GM12878 (cell line): ENCODE results near the gene ZNF691. TPM values are rescaled to one million over a fixed set of nuclear protein-coding genes. Genes with fewer than 3 reads are reported as not detected.

ENCODE experiments used
- ATAC-seq: fragments of 200-7000 bp; cut with Tn5 transposase; 3 replicates; pipeline ENCODE4 v1.9.1; 2020; ENCODE audit warnings: mild to moderate bottlenecking, moderate library complexity
- BruUV-seq: library from RNA; stranded (reverse); fragments of 400-500 nt; replicated peaks from 2 replicates; lab custom pipeline; 2021; lab: Mats Ljungman, UMichigan
- CTCF ChIA-PET: fragments of 300-600 bp; sonication (Branson Sonifier 250); formaldehyde crosslinking; extraction: SDS; loops from one replicate; lab custom pipeline; 2021; ENCODE audit warnings: inconsistent platforms; lab: Yijun Ruan, JAX
- POLR2A ChIA-PET: fragments of 350-600 bp; formaldehyde crosslinking; extraction: SDS; loops from one replicate; lab custom pipeline; 2021; ENCODE audit warnings: inconsistent platforms; lab: Charles Lee
- RAD21 ChIA-PET: fragments of 300-600 bp; sonication (Branson Sonifier 250); formaldehyde crosslinking; loops from one replicate; lab custom pipeline; 2023; ENCODE audit warnings: antibody characterized with exemption; ENCODE audit not compliant: unreplicated experiment; lab: Charles Lee
- SMC1A ChIA-PET: fragments of 300-600 bp; sonication (Branson Sonifier 250); formaldehyde crosslinking; loops from one replicate; lab custom pipeline; 2023; ENCODE audit not compliant: unreplicated experiment, uncharacterized antibody; lab: Charles Lee
- DNase-seq: peaks from one replicate; pipeline ENCODE4 v3.0.0-alpha.2; 2011; ENCODE audit warnings: low read depth, low spot score
- FAIRE-seq: peaks from 3 replicates; lab custom pipeline; 2011; peaks lifted over from hg19 to GRCh38; lab: Jason Lieb, UNC
- H2AFZ ChIP-seq: 2 replicates; pipeline ENCODE4 v1.6.0; 2011; ENCODE audit warnings: low read depth, low read length, control low read depth; ENCODE audit not compliant: control insufficient read depth
- H3K27ac ChIP-seq: 2 replicates; pipeline ENCODE4 v1.5.1; 2011; ENCODE audit warnings: control low read depth; ENCODE audit not compliant: control insufficient read depth, insufficient read depth
- H3K27me3 ChIP-seq, 2 experiments: replicated peaks in 1 of 2; 2 replicates each; pipeline versions ENCODE4 v1.6.0 to v1.6.1; 2011; ENCODE audit warnings: low read length in 1 of 2; ENCODE audit not compliant: control insufficient read depth in 2 of 2, insufficient read depth in 2 of 2
- H3K36me3 ChIP-seq, 2 experiments: 2 replicates each; pipeline ENCODE4 v1.5.1; 2011; ENCODE audit warnings: low read length in 1 of 2; ENCODE audit not compliant: control insufficient read depth in 2 of 2, insufficient read depth in 2 of 2
- H3K4me1 ChIP-seq: 2 replicates; pipeline ENCODE4 v1.6.1; 2011; ENCODE audit warnings: mild to moderate bottlenecking, low read length, moderate library complexity, mixed read lengths; ENCODE audit not compliant: control insufficient read depth, insufficient read depth
- H3K4me2 ChIP-seq: 2 replicates; pipeline ENCODE4 v1.6.0; 2011; ENCODE audit warnings: control low read depth; ENCODE audit not compliant: control insufficient read depth, insufficient read depth
- H3K4me3 ChIP-seq: fragments of 200-600 bp; sonication (generic); 2 replicates; pipeline ENCODE4 v1.5.1; 2016
- H3K79me2 ChIP-seq: 2 replicates; pipeline ENCODE4 v1.6.0; 2011; ENCODE audit warnings: low read length; ENCODE audit not compliant: control insufficient read depth, insufficient read depth
- H3K9ac ChIP-seq: 2 replicates; pipeline ENCODE4 v1.8.0; 2011; ENCODE audit warnings: low read length, control low read depth, mixed read lengths; ENCODE audit not compliant: control insufficient read depth, insufficient read depth
- H3K9me3 ChIP-seq: replicated peaks from 3 replicates; pipeline ENCODE4 v1.5.1; 2011; ENCODE audit warnings: mild to moderate bottlenecking, low read length; ENCODE audit not compliant: control insufficient read depth, insufficient read depth
- H4K20me1 ChIP-seq: 2 replicates; pipeline ENCODE4 v1.6.0; 2011; ENCODE audit not compliant: control insufficient read depth, insufficient read depth
- EGR1 ChIP-seq, 2 experiments: IDR thresholded peaks; 1 replicate in 1 of 2; 2 replicates in 1 of 2; pipeline ENCODE4 v1.6.1; 2011 to 2012; ENCODE audit warnings: low read depth in 2 of 2, low read length in 2 of 2, borderline replicate concordance in 1 of 2, mild to moderate bottlenecking in 1 of 2, moderate library complexity in 1 of 2
- HDGF ChIP-seq: fragments of 450-650 bp; IDR thresholded peaks from 2 replicates; pipeline ENCODE4 v1.6.1; 2016; ENCODE audit warnings: antibody characterized with exemption
- IKZF1 ChIP-seq: fragments of 450-650 bp; conservative IDR thresholded peaks from 2 replicates; pipeline ENCODE4 v1.6.1; 2017; ENCODE audit warnings: antibody characterized with exemption, mild to moderate bottlenecking
- NFXL1 ChIP-seq: fragments of 450-650 bp; IDR thresholded peaks from 2 replicates; pipeline ENCODE4 v1.6.1; 2017; ENCODE audit warnings: antibody characterized with exemption, mild to moderate bottlenecking, borderline replicate concordance
- NR2C1 ChIP-seq: fragments of 450-650 bp; IDR thresholded peaks from 2 replicates; pipeline ENCODE4 v1.6.1; 2017; ENCODE audit warnings: antibody characterized with exemption, mild to moderate bottlenecking, moderate library complexity
- POLR2A ChIP-seq: IDR thresholded peaks from 2 replicates; pipeline ENCODE4 v1.6.1; 2011; ENCODE audit warnings: low read depth, mild to moderate bottlenecking, low read length
- POU2F2 ChIP-seq: IDR thresholded peaks from 3 replicates; pipeline ENCODE4 v1.6.1; 2011; ENCODE audit warnings: low read depth, mild to moderate bottlenecking, low read length, borderline replicate concordance
- RB1 ChIP-seq: fragments of 450-650 bp; formaldehyde crosslinking; IDR thresholded peaks from 2 replicates; pipeline ENCODE4 v1.6.1; 2017; ENCODE audit warnings: mild to moderate bottlenecking, borderline replicate concordance
- RFX5 ChIP-seq: IDR thresholded peaks from 2 replicates; pipeline ENCODE4 v1.6.1; 2011; ENCODE audit warnings: low read depth, low read length, improper control_type of control experiment
- SIX5 ChIP-seq: IDR thresholded peaks from 2 replicates; pipeline ENCODE4 v1.6.1; 2011; ENCODE audit warnings: mild to moderate bottlenecking, low read depth, low read length, moderate library complexity; ENCODE audit not compliant: severe bottlenecking
- SP1 ChIP-seq: IDR thresholded peaks from one replicate; pipeline ENCODE4 v1.6.1; 2011; ENCODE audit warnings: low read depth, low read length
- TCF12 ChIP-seq: IDR thresholded peaks from 2 replicates; pipeline ENCODE4 v1.6.1; 2011; ENCODE audit warnings: low read depth, mild to moderate bottlenecking, low read length
- YY1 ChIP-seq: IDR thresholded peaks from 2 replicates; pipeline ENCODE4 v1.6.1; 2011; ENCODE audit warnings: low read depth, mild to moderate bottlenecking, low read length
- WGBS: methylation state at CpG from one replicate; pipeline ENCODE4 v1.1.6; 2016; ENCODE audit warnings: low lambda C conversion rate; ENCODE audit not compliant: insufficient replicate concordance, insufficient coverage; ENCODE audit errors: missing lambda C conversion rate; 5-methylcytosine and 5-hydroxymethylcytosine counted together
- in situ Hi-C: fragments of 300-500 bp; cut with MboI; formaldehyde crosslinking; loops from 9 replicates; pipeline ENCODE4 v1.14.3; 2018; ENCODE audit warnings: mixed read lengths
- intact Hi-C: fragments of 100-400 bp; cut with micrococcal nuclease; formaldehyde crosslinking; loops from one replicate; pipeline ENCODE4 v1.14.2; 2022; ENCODE audit not compliant: unreplicated experiment
- polyA plus RNA-seq, 11 experiments: library from polyadenylated mRNA; depleted of rRNA in 4 of 11; unstranded in 6 of 11; stranded (reverse) in 5 of 11; fragments of >200 nt; fragmentation: Nextera tagmentation in 4 of 11; fragmentation: Illumina TruSeq in 1 of 11; extraction: Ambion mirVana in 4 of 11; extraction: Trizol in 1 of 11; gene quantifications; 1 replicate in 1 of 11; 2 replicates in 10 of 11; pipeline versions ENCODE4 v1.2.1 to v1.2.3, GENCODE V29; 2011 to 2016; ENCODE audit warnings: inconsistent platforms in 2 of 11, missing spikeins in 2 of 11, low read depth in 1 of 11
- total RNA-seq, 4 experiments: library from RNA; depleted of rRNA in 3 of 4; stranded (reverse); fragments of >200 nt in 3 of 4; fragmentation: Illumina TruSeq in 1 of 4; extraction: Trizol in 1 of 4; gene quantifications; 2 replicates each; pipeline versions ENCODE4 v1.2.1 to v1.2.3, GENCODE V29; 2013 to 2021
- TF ChIP-seq, protein P1 (sequence below): fragments of 450-650 bp; IDR thresholded peaks from 2 replicates; pipeline ENCODE4 v1.6.1; 2017; ENCODE audit warnings: low read depth, mild to moderate bottlenecking, moderate library complexity
- TF ChIP-seq, protein P2 (sequence below): fragments of 450-650 bp; IDR thresholded peaks from 2 replicates; pipeline ENCODE4 v1.6.1; 2016; ENCODE audit warnings: mild to moderate bottlenecking
- TF ChIP-seq, protein P3 (sequence below): fragments of 450-650 bp; conservative IDR thresholded peaks from 2 replicates; pipeline ENCODE4 v1.6.1; 2017; ENCODE audit warnings: mild to moderate bottlenecking, moderate library complexity

Gene ZNF691
- total and polyA plus RNA-seq, 10 of the 15 experiments (the other 5 are each of a cell fraction or from before 2014, with no cell fraction given) = 8.5 to 16.2 (median 12.2) TPM

DNA sequence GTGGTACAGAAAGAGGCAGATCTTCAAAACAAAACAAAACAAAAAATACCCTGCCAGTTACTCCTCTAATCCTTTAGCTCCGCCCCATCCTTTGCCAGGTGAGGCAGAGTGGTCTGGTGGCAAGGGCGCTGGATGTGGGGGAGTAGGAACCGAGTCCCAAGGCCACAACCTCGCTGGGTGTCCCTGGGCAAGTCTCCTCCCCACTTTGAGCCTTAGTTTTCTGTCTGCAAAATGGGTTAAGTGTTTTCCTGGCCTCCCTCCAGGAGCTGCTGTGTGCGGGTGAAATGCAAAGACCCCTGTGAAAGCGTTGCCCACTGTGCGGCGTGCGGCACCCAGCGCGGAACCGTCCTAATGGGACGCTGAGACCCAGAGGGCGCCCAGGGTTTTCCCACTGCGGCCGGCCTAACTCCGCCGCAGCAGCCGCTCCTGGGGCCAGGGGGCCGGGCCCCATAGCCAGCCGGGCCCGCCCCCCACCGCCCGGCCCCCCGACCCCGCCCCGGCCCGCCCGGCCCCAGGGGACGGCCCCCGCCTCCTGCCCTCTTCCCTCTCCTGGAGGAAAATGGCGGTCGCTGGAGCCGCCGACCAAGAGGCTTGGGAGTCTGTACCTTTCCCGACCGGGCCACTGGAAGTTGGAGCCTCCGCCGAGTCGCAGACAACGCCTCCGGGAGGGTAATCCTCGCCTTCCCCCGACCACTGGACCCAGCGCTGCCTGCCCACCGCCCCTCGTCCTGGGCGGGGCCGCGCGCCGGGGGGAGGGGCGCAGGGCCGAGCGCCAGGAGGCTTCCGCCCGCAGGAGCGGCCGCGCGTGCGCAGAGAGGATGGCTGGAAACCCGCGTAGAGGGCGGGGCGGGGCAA is 29.6 kb upstream of the ZNF691 start, which contains the start of the genes ERMAP and SVBP:
Gene ERMAP (plus strand): TSS at position 538 of the 855 bp plus-strand sequence. CDS start 13,327 bp downstream, outside the sequence.
Gene SVBP (minus strand): TSS at position 813 of the 855 bp plus-strand sequence. CDS start 853 bp downstream, outside the sequence.
- H3K4me1 ChIP-seq = peaks cover 4% of the 10 kb centered on the region; the same call in 1 of the 2 replicates
- 1% methylated on average over 31 of the region's 66 CpGs for WGBS
- H3K4me3 ChIP-seq = peak within 1 kb of the TSS; percentile 84
- ChIA-PET CTCF (interaction anchor here (0.7 to 2.9 kb wide), 15 partner anchors 9 to 335 kb away, joined by 3 to 16 read pairs (median 4); partner anchors contain the start of genes C1orf50, P3H1 and ZNF691), SMC1A (interaction anchor here (0.7 to 3.0 kb wide), 12 partner anchors 8 to 1159 kb away, joined by 3 to 27 read pairs (median 4); partner anchors contain the start of genes C1orf50 and ZNF691), RAD21 (interaction anchor here (0.7 to 2.9 kb wide), 11 partner anchors 9 to 256 kb away, joined by 3 to 20 read pairs (median 5); partner anchors contain the start of genes C1orf50, P3H1 and ZNF691), POLR2A (interaction anchor here (0.5 to 2.9 kb wide), 10 partner anchors 8 to 136 kb away, joined by 3 to 19 read pairs (median 4); partner anchors contain the start of genes C1orf50, P3H1, YBX1 and ZNF691)
- H3K9ac ChIP-seq = peak within 1 kb of the TSS; percentile 80
- peak within 1 kb of the TSS; percentile 95 for H3K4me2 ChIP-seq
- in situ Hi-C loops = no loop called here
- peak within 1 kb of the TSS; percentile 87 for H3K27ac ChIP-seq
- ATAC-seq (peak; percentile 95), FAIRE-seq (no peak), DNase-seq (peak; percentile 43)
- no peaks in the 10 kb centered on the region for H3K36me3 ChIP-seq
- BruUV-seq = no TSS peak
- H3K9me3 ChIP-seq = no peaks in the 10 kb centered on the region
- H3K79me2 ChIP-seq = peaks cover 2% of the 10 kb centered on the region; the same call in 1 of the 2 replicates
- no peaks in the 10 kb centered on the region for H3K27me3 ChIP-seq
- H4K20me1 ChIP-seq = no peaks in the 10 kb centered on the region
- H2AFZ ChIP-seq = peak within 1 kb of the TSS; percentile 99
- intact Hi-C loops = loop anchor here (2.0 kb wide), 1 partner anchor 50 kb away; the partner anchor contains the start of genes C1orf50 and P3H1
- TF ChIP-seq SP1 (peak; percentile 61), NFXL1 (peak; percentile 27; the same call in 1 of the 2 replicates), RB1 (peak; percentile 67; the same call in 1 of the 2 replicates), RFX5 (no peak), HDGF (no peak), POU2F2 (0 out of 3 replicates have a peak, but pooled peaks have one; percentile 6), POLR2A (peak; percentile 90), TCF12 (peak; percentile 31; the same call in 1 of the 2 replicates), IKZF1 (peak; percentile 94), NR2C1 (peak; percentile 35; the same call in 1 of the 2 replicates), YY1 (peak; percentile 95), SIX5 (no peak), EGR1 (IDR thresholded peaks at IDR 0.05; ENCODE audit: borderline replicate concordance in 1 of 2, low read depth in 2 of 2, low read length in 2 of 2) (0 out of 3 replicates have a peak, but pooled peaks of 1 of the 2 experiments have one; percentile 13)
- TF ChIP-seq, protein P1, sequence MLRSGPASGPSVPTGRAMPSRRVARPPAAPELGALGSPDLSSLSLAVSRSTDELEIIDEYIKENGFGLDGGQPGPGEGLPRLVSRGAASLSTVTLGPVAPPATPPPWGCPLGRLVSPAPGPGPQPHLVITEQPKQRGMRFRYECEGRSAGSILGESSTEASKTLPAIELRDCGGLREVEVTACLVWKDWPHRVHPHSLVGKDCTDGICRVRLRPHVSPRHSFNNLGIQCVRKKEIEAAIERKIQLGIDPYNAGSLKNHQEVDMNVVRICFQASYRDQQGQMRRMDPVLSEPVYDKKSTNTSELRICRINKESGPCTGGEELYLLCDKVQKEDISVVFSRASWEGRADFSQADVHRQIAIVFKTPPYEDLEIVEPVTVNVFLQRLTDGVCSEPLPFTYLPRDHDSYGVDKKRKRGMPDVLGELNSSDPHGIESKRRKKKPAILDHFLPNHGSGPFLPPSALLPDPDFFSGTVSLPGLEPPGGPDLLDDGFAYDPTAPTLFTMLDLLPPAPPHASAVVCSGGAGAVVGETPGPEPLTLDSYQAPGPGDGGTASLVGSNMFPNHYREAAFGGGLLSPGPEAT = peak; percentile 78; the same call in 1 of the 2 replicates
- TF ChIP-seq, protein P2, sequence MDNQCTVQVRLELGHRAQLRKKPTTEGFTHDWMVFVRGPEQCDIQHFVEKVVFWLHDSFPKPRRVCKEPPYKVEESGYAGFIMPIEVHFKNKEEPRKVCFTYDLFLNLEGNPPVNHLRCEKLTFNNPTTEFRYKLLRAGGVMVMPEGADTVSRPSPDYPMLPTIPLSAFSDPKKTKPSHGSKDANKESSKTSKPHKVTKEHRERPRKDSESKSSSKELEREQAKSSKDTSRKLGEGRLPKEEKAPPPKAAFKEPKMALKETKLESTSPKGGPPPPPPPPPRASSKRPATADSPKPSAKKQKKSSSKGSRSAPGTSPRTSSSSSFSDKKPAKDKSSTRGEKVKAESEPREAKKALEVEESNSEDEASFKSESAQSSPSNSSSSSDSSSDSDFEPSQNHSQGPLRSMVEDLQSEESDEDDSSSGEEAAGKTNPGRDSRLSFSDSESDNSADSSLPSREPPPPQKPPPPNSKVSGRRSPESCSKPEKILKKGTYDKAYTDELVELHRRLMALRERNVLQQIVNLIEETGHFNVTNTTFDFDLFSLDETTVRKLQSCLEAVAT = 0 out of 2 replicates have a peak, but pooled peaks have one; percentile 14
- TF ChIP-seq, protein P3, sequence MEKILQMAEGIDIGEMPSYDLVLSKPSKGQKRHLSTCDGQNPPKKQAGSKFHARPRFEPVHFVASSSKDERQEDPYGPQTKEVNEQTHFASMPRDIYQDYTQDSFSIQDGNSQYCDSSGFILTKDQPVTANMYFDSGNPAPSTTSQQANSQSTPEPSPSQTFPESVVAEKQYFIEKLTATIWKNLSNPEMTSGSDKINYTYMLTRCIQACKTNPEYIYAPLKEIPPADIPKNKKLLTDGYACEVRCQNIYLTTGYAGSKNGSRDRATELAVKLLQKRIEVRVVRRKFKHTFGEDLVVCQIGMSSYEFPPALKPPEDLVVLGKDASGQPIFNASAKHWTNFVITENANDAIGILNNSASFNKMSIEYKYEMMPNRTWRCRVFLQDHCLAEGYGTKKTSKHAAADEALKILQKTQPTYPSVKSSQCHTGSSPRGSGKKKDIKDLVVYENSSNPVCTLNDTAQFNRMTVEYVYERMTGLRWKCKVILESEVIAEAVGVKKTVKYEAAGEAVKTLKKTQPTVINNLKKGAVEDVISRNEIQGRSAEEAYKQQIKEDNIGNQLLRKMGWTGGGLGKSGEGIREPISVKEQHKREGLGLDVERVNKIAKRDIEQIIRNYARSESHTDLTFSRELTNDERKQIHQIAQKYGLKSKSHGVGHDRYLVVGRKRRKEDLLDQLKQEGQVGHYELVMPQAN = peak; percentile 48
